ENCODE measurements around the gene GLB1L. TPM values are rescaled to one million over a fixed set of nuclear protein-coding genes. Genes with fewer than 3 reads are reported as not detected.

The GLB1L gene
- polyA plus RNA-seq, 1 donor (not counting 4 experiments of a cell fraction or from before 2014, with no cell fraction given) = 5.2 TPM

GRCh38 chr2:219234331-219234730, 10.9 kb downstream of the GLB1L start:
- Histone ChIP-seq H3K36me3 (ENCODE audit: control insufficient read depth in 2 of 2, extremely low read depth in 1 of 2, insufficient read depth in 2 of 2, low read length in 2 of 2) (peaks cover 39 to 61% of the 10 kb centered on the region in 2 experiments), H3K4me2 (ENCODE audit: control insufficient read depth, extremely low read depth, insufficient read depth, low read depth, low read length) (no peak overlapping the region), H2AFZ (ENCODE audit: control insufficient read depth, low read length) (no peak overlapping the region), H3K9me3 (ENCODE audit: control insufficient read depth, low read depth, low read length) (no peaks in the 10 kb centered on the region), H3K4me1 (ENCODE audit: control insufficient read depth, extremely low read depth, insufficient read depth, low read length) (peaks cover 4% of the 10 kb centered on the region), H3K27me3 (ENCODE audit: control insufficient read depth, extremely low read depth, insufficient read depth, low read length) (no peaks in the 10 kb centered on the region), H4K20me1 (ENCODE audit: control insufficient read depth, extremely low read depth, insufficient read depth, low read length) (no peaks in the 10 kb centered on the region), H3K4me3 (ENCODE audit: control insufficient read depth in 2 of 3, extremely low read depth in 1 of 3, insufficient read depth in 2 of 3, low read depth in 1 of 3, low read length in 3 of 3) (no peak overlapping the region), H3K79me2 (ENCODE audit: control insufficient read depth, insufficient read depth, low read length) (peaks cover 11% of the 10 kb centered on the region), H3K9ac (ENCODE audit: control insufficient read depth, extremely low read depth, insufficient read depth, low read length) (no peak overlapping the region), H3K9me1 (ENCODE audit: control insufficient read depth, extremely low read depth, insufficient read depth, low read length) (no peaks in the 10 kb centered on the region), H3K27ac (ENCODE audit: control insufficient read depth, insufficient read depth, low read length) (no peak overlapping the region)
- dilution Hi-C loops (cut with MboI; ENCODE audit: extremely low pct_ligation_motif_present, low sequenced_read_pairs) = no loop called here
- DNase-seq (ENCODE audit: low read depth, low spot score) (no peak), FAIRE-seq (no peak)
- TF ChIP-seq CTCF (optimal IDR thresholded peaks at IDR 0.05 in 1 of 3, IDR thresholded peaks at IDR 0.05 in 1 of 3, conservative IDR thresholded peaks at IDR 0.05 in 1 of 3; ENCODE audit: extremely low read depth in 1 of 3, insufficient read depth in 2 of 3, low read length in 3 of 3) (no peak), EZH2 (IDR thresholded peaks at IDR 0.05; ENCODE audit: low read length) (no peak)

- H3K9me1 ChIP-seq (ENCODE audit: control insufficient read depth, extremely low read depth, insufficient read depth, low read length) = peaks cover 3% of the 10 kb centered on the region
- H3K9ac ChIP-seq (ENCODE audit: control insufficient read depth, extremely low read depth, insufficient read depth, low read length) = peak overlapping the region; percentile 94
- dilution Hi-C loops (cut with MboI; ENCODE audit: extremely low pct_ligation_motif_present, low sequenced_read_pairs) = no loop called here
- peaks cover 35% of the 10 kb centered on the region for H3K79me2 ChIP-seq (ENCODE audit: control insufficient read depth, insufficient read depth, low read length)
- H3K9me3 ChIP-seq (ENCODE audit: control insufficient read depth, low read depth, low read length) = no peaks in the 10 kb centered on the region
- H3K4me1 ChIP-seq (ENCODE audit: control insufficient read depth, extremely low read depth, insufficient read depth, low read length) = peaks cover 19% of the 10 kb centered on the region
- H3K36me3 ChIP-seq (ENCODE audit: control insufficient read depth in 2 of 2, extremely low read depth in 1 of 2, insufficient read depth in 2 of 2, low read length in 2 of 2) = peaks cover 29 to 40% of the 10 kb centered on the region in 2 experiments
- no peak for DNase-seq (ENCODE audit: low read depth, low spot score)
- H3K4me2 ChIP-seq (ENCODE audit: control insufficient read depth, extremely low read depth, insufficient read depth, low read depth, low read length) = peak overlapping the region; percentile 70
- no peaks in the 10 kb centered on the region for H3K27me3 ChIP-seq (ENCODE audit: control insufficient read depth, extremely low read depth, insufficient read depth, low read length)
- H3K4me3 ChIP-seq (ENCODE audit: control insufficient read depth in 2 of 3, extremely low read depth in 1 of 3, insufficient read depth in 2 of 3, low read depth in 1 of 3, low read length in 3 of 3) = peak overlapping the region; percentile 74 to 90 (median 83)
- H4K20me1 ChIP-seq (ENCODE audit: control insufficient read depth, extremely low read depth, insufficient read depth, low read length) = no peaks in the 10 kb centered on the region
- H3K27ac ChIP-seq (ENCODE audit: control insufficient read depth, insufficient read depth, low read length) = peak overlapping the region; percentile 91
- TF ChIP-seq EZH2 (IDR thresholded peaks at IDR 0.05; ENCODE audit: low read length) (no peak), CTCF (optimal IDR thresholded peaks at IDR 0.05 in 1 of 3, IDR thresholded peaks at IDR 0.05 in 1 of 3, conservative IDR thresholded peaks at IDR 0.05 in 1 of 3; ENCODE audit: extremely low read depth in 1 of 3, insufficient read depth in 2 of 3, low read length in 3 of 3) (no peak)
- peak; percentile 36 for FAIRE-seq
- H2AFZ ChIP-seq (ENCODE audit: control insufficient read depth, low read length) = peak overlapping the region; percentile 45
These were observed 15.1 kb downstream of the GLB1L start for GRCh38 chr2:219230059-219230540.
